OCI-LY1 (cell line): ENCODE data around the gene ADM2.

Source experiments
- H2AFZ ChIP-seq: fragments of 200-600 bp; sonication (generic), shearing (Covaris generic); 2 replicates; pipeline ENCODE4 v1.6.0; 2014; ENCODE audit warnings: antibody characterized with exemption, mild to moderate bottlenecking, low read length
- H3F3A ChIP-seq: fragments of 200-600 bp; sonication (generic), shearing (Covaris generic); 2 replicates; pipeline ENCODE4 v1.6.0; 2014; ENCODE audit warnings: mild to moderate bottlenecking, antibody characterized with exemption, low read length, moderate library complexity; ENCODE audit not compliant: insufficient read depth
- H3K27ac ChIP-seq: fragments of 200-600 bp; sonication (generic); 2 replicates; pipeline ENCODE4 v1.5.1; 2014; ENCODE audit warnings: low read length, mixed run types, mild to moderate bottlenecking, low read depth; ENCODE audit not compliant: poor library complexity, severe bottlenecking
- H3K27me3 ChIP-seq: fragments of 200-600 bp; sonication (generic); 2 replicates; pipeline ENCODE4 v1.6.0; 2014; ENCODE audit warnings: antibody characterized with exemption, mild to moderate bottlenecking, low read length, moderate library complexity; ENCODE audit not compliant: insufficient read depth
- H3K36me3 ChIP-seq: fragments of 200-600 bp; sonication (generic); 2 replicates; pipeline ENCODE4 v1.6.1; 2014; ENCODE audit warnings: mild to moderate bottlenecking, antibody characterized with exemption, low read length, moderate library complexity, mixed read lengths; ENCODE audit not compliant: insufficient read depth
- H3K4me1 ChIP-seq: fragments of 200-600 bp; sonication (generic); 2 replicates; pipeline ENCODE4 v1.5.1; 2014; ENCODE audit warnings: mild to moderate bottlenecking, low read length, moderate library complexity; ENCODE audit not compliant: insufficient read depth, severe bottlenecking
- H3K4me2 ChIP-seq: fragments of 200-600 bp; sonication (generic), shearing (Covaris generic); 2 replicates; pipeline ENCODE4 v1.6.1; 2014; ENCODE audit warnings: low read length
- H3K4me3 ChIP-seq: fragments of 200-600 bp; sonication (generic); 2 replicates; pipeline ENCODE4 v1.5.1; 2014; ENCODE audit warnings: low read length, low read depth, mild to moderate bottlenecking, mixed read lengths; ENCODE audit not compliant: poor library complexity, severe bottlenecking
- H3K79me2 ChIP-seq: fragments of 200-600 bp; shearing (Covaris generic); 2 replicates; pipeline ENCODE4 v1.6.1; 2016; ENCODE audit warnings: mixed run types, low read length, mixed read lengths; ENCODE audit not compliant: insufficient read depth
- H3K9ac ChIP-seq: fragments of 200-600 bp; sonication (generic), shearing (Covaris generic); 2 replicates; pipeline ENCODE4 v1.6.1; 2014; ENCODE audit warnings: mild to moderate bottlenecking, low read length, mixed read lengths
- H3K9me2 ChIP-seq: fragments of 200-600 bp; sonication (generic), shearing (Covaris generic); 2 replicates; pipeline ENCODE4 v1.6.1; 2014; ENCODE audit warnings: low read depth, mild to moderate bottlenecking, low read length, mixed read lengths
- H3K9me3 ChIP-seq: fragments of 200-600 bp; shearing (Covaris generic); 2 replicates; pipeline ENCODE4 v1.6.1; 2014; ENCODE audit warnings: low read length, mixed read lengths
- H4K20me1 ChIP-seq: fragments of 200-600 bp; sonication (generic), shearing (Covaris generic); 2 replicates; pipeline ENCODE4 v1.6.0; 2016; ENCODE audit warnings: mild to moderate bottlenecking, low read length; ENCODE audit not compliant: insufficient read depth
- EZH2 ChIP-seq: fragments of 200-600 bp; sonication (generic), shearing (Covaris generic); IDR thresholded peaks from 2 replicates; pipeline ENCODE4 v1.8.0; 2017; ENCODE audit warnings: borderline replicate concordance, mixed run types, mild to moderate bottlenecking, antibody characterized with exemption, low read length, moderate library complexity, mixed read lengths
- TF ChIP-seq, protein P1 (sequence below): fragments of 200-600 bp; sonication (generic), shearing (Covaris generic); IDR thresholded peaks from 2 replicates; pipeline ENCODE4 v1.5.1; 2017; ENCODE audit warnings: mild to moderate bottlenecking, antibody characterized with exemption, low read length, moderate library complexity, mixed read lengths

The ADM2 gene

DNA sequence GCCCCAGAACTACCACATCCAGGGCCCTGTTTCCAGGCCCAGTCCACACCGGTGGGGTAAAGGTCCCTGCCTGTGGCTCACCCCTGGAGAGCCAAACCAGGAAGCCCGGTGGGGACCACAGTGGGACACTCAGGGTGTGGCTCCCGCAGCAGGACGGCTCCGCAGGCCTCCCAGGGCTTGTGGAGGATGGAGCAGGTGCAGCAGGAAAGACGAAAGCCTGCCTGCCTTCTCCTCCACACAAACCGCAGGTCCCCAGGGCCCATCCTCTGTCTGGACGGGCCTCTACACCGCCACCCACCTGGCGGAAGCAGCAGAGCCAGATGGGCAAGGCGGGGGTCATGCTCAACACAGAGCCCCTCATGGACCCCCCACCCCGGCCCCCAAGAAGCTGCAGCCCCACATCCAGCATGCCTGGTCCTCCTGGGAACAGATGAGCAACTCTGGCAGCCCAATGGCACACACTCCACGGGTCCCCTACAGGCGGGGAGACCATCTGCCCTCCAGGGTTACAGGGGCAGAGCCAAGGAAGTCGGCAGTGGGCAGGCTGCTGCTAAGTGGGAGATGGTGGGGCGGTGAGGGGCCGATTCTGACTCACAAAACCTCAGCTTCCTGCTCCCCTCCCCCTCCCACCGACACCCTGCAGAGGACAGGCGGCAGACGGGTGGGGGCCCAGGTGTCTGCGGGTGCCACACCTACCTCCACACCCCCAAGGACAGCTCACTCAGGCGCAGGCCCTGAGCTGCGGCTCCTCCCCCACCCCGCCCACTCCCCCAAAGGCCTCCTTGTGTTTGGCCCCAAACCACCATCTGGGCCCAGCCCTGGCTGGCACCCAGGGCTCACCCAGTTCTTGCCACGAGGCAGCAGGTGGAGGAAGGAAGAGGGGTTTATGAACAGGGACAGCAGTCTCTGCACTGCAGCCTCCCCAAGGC, 11.7 kb upstream of the ADM2 start:
- peak overlapping the region; percentile 98 for H3K27ac ChIP-seq
- peaks cover 28% of the 10 kb centered on the region for H3K36me3 ChIP-seq
- no peaks in the 10 kb centered on the region for H3K27me3 ChIP-seq
- H3K9ac ChIP-seq = peak overlapping the region; percentile 74
- peaks cover 72% of the 10 kb centered on the region for H3K4me1 ChIP-seq
- H2AFZ ChIP-seq = no peak overlapping the region
- no peaks in the 10 kb centered on the region for H4K20me1 ChIP-seq
- peak overlapping the region; percentile 86 for H3K4me2 ChIP-seq
- no peaks in the 10 kb centered on the region for H3K9me3 ChIP-seq
- H3F3A ChIP-seq = no peaks in the 10 kb centered on the region
- H3K9me2 ChIP-seq = no peaks in the 10 kb centered on the region
- TF ChIP-seq EZH2 = no peak
- TF ChIP-seq, protein P1, sequence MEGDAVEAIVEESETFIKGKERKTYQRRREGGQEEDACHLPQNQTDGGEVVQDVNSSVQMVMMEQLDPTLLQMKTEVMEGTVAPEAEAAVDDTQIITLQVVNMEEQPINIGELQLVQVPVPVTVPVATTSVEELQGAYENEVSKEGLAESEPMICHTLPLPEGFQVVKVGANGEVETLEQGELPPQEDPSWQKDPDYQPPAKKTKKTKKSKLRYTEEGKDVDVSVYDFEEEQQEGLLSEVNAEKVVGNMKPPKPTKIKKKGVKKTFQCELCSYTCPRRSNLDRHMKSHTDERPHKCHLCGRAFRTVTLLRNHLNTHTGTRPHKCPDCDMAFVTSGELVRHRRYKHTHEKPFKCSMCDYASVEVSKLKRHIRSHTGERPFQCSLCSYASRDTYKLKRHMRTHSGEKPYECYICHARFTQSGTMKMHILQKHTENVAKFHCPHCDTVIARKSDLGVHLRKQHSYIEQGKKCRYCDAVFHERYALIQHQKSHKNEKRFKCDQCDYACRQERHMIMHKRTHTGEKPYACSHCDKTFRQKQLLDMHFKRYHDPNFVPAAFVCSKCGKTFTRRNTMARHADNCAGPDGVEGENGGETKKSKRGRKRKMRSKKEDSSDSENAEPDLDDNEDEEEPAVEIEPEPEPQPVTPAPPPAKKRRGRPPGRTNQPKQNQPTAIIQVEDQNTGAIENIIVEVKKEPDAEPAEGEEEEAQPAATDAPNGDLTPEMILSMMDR = no peak
- peak overlapping the region; percentile 88 for H3K4me3 ChIP-seq
- H3K79me2 ChIP-seq = peaks cover 26% of the 10 kb centered on the region

DNA sequence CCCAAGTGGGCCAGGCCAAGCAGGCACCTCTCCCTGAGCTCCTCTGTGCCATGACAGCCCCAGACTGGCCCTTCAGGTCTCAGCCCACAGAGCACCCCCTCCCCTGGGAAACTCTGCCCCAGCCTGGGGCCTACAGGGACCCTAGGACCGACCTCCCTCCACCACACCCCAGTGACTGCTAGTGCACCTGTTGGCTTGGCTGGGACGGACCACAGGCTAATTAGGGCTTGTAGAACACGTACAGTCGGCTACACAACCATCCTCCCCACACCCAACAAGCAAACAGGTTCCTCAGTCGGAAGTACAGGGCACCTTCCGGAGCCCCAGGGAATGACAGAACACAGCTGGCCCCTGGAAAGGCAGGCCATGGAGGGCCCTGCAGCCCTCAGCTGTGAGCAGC, 10.9 kb upstream of the ADM2 start:
- Histone ChIP-seq H3K9me3 (no peaks in the 10 kb centered on the region), H3K36me3 (peaks cover 19% of the 10 kb centered on the region), H3K79me2 (peaks cover 26% of the 10 kb centered on the region), H3K4me3 (peak overlapping the region; percentile 88), H3K4me1 (peaks cover 76% of the 10 kb centered on the region), H2AFZ (no peak overlapping the region), H3K27me3 (no peaks in the 10 kb centered on the region), H3K9ac (peak overlapping the region; percentile 74), H3K9me2 (no peaks in the 10 kb centered on the region), H3K4me2 (peak overlapping the region; percentile 86), H4K20me1 (no peaks in the 10 kb centered on the region), H3K27ac (peak overlapping the region; percentile 98), H3F3A (no peaks in the 10 kb centered on the region)
- TF ChIP-seq, protein P1 = no peak
- no peak for TF ChIP-seq EZH2

DNA sequence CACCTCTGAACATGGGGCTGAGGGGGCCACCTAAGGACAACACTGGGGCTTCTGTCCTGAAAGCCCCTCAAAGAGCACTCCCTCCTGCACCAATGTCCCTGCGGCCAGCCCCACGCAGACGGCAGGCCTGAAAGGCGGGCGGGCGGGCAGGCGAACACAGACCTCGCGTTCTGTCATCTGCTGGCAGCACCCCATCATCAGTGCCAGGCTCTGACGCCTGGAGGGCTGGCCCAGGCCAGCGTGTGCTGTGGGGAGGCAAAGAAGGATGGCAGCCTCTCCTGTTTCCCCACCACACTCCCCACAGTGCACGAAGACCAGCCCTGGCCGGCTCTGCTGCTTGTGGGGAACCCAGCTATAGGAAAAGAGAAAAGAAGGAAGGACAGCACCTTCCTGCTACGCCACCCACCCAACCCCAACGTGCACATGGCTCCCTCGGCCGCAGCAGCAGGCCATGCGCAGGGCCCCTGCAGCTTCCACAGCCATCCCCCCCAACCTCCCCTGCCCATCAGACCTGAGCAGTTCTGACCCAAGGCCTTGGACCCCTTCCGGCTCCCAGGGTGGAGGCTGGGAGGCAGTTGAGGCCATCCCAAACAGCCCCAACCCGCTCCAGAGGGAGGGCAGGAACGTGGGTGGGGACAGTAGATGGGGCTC, 10.0 kb upstream of the ADM2 start:
- peak overlapping the region; percentile 88 for H3K4me3 ChIP-seq
- peaks cover 11% of the 10 kb centered on the region for H3K36me3 ChIP-seq
- H3K9ac ChIP-seq = peak overlapping the region; percentile 74
- H3K4me2 ChIP-seq = peak overlapping the region; percentile 86
- no peak overlapping the region for H2AFZ ChIP-seq
- no peaks in the 10 kb centered on the region for H3K27me3 ChIP-seq
- peaks cover 78% of the 10 kb centered on the region for H3K4me1 ChIP-seq
- H3F3A ChIP-seq = no peaks in the 10 kb centered on the region
- no peaks in the 10 kb centered on the region for H4K20me1 ChIP-seq
- no peaks in the 10 kb centered on the region for H3K9me3 ChIP-seq
- H3K79me2 ChIP-seq = peaks cover 26% of the 10 kb centered on the region
- peak overlapping the region; percentile 98 for H3K27ac ChIP-seq
- no peaks in the 10 kb centered on the region for H3K9me2 ChIP-seq
- no peak for TF ChIP-seq EZH2
- TF ChIP-seq, protein P1 = no peak
